D721Med (cell line): Measurements from ENCODE around the gene FUT8.
"Not testable (repeated sequence)": the region's sequence is repeated elsewhere in the genome, so short reads cannot be mapped to it uniquely, and the experiment has no call there.

Source experiments
- DNase-seq: peaks from one replicate; pipeline ENCODE4 v3.0.0; 2011; ENCODE audit warnings: low spot score; ENCODE audit not compliant: insufficient read length
- FAIRE-seq: peaks from 2 replicates; lab custom pipeline; 2011; peaks lifted over from hg19 to GRCh38; lab: Jason Lieb, UNC
- TF ChIP-seq, protein P1 (sequence below): IDR thresholded peaks from 2 replicates; pipeline ENCODE4 v1.5.1; 2012; ENCODE audit warnings: mild to moderate bottlenecking, control low read depth; ENCODE audit not compliant: insufficient read depth; ENCODE audit errors: missing control alignments

Gene FUT8

GRCh38 chr14:65425885-65426284 lies 13.4 kb downstream of the FUT8 start:
- DNase-seq (no peak), FAIRE-seq (no peak)
- TF ChIP-seq, protein P1, sequence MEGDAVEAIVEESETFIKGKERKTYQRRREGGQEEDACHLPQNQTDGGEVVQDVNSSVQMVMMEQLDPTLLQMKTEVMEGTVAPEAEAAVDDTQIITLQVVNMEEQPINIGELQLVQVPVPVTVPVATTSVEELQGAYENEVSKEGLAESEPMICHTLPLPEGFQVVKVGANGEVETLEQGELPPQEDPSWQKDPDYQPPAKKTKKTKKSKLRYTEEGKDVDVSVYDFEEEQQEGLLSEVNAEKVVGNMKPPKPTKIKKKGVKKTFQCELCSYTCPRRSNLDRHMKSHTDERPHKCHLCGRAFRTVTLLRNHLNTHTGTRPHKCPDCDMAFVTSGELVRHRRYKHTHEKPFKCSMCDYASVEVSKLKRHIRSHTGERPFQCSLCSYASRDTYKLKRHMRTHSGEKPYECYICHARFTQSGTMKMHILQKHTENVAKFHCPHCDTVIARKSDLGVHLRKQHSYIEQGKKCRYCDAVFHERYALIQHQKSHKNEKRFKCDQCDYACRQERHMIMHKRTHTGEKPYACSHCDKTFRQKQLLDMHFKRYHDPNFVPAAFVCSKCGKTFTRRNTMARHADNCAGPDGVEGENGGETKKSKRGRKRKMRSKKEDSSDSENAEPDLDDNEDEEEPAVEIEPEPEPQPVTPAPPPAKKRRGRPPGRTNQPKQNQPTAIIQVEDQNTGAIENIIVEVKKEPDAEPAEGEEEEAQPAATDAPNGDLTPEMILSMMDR, result no peak

DNA sequence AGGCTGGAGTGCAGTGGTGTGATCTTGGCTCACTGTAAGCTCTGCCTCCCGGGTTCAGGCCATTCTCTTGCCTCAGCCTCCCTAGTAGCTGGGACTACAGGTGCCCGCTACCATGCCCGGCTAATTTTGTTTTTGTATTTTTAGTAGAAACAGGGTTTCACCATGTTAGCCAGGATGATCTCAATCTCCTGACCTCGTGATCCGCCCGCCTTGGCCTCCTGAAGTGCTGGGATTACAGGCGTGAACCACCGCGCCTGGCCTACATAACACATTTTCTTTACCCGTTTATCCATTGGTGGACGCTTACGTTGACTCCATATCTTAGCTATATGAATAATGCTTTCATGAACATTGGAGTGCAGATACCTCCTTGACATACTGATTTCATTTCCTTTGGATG lies 14.4 kb downstream of the FUT8 start:
- not testable (repeated sequence) for DNase-seq, FAIRE-seq

- FAIRE-seq (no peak), DNase-seq (no peak)
- TF ChIP-seq, protein P1, result no peak
Observed at GRCh38 chr14:65428691-65429090, 16.2 kb downstream of the FUT8 start.

- no peak for DNase-seq
- TF ChIP-seq, protein P1, result no peak
- no peak for FAIRE-seq
Observed at GRCh38 chr14:65429757-65430156, 17.2 kb downstream of the FUT8 start.

DNA sequence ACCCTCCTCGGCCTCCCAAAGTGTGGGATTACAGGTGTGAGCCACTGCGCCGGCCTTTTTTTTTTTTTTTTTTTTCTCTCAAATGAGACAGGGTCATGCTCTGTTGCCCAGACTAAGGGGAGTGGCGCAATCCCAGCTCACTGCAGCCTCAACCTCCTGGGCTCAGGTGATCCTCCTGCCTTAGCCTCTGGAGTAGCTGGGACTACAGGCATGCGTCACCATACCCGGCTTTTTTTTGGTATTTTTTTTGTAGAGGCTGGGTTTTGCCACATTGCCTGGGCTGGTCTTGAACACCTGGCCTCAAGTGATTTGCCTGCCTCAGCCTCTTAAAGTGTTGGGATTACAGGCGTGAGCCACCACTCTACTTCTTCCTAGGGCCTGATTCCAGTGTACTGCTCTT lies 18.7 kb downstream of the FUT8 start:
- no peak for FAIRE-seq
- no peak for DNase-seq

GRCh38 chr14:65431951-65432350 lies 19.4 kb downstream of the FUT8 start:
- FAIRE-seq, result no peak

More for the DNA sequence above, 18.7 kb downstream of the FUT8 start:
- TF ChIP-seq, protein P1, result no peak

GRCh38 chr14:65432361-65432948 lies 19.9 kb downstream of the FUT8 start:
- TF ChIP-seq, protein P1, result no peak
- DNase-seq (no peak), FAIRE-seq (no peak)

More at GRCh38 chr14:65431951-65432350, 19.4 kb downstream of the FUT8 start:
- DNase-seq, result no peak
- TF ChIP-seq, protein P1, result no peak
